GM21423 (cell line): Measurements from ENCODE around the gene CCL14.
"Not testable (repeated sequence)": the region's sequence is repeated elsewhere in the genome, so short reads cannot be mapped to it uniquely, and the experiment has no call there.

Source experiments
- ATAC-seq: cut with Tn5 transposase; IDR thresholded peaks from one replicate; pipeline ENCODE4 v1.9.1; 2021; ENCODE audit warnings: mild to moderate bottlenecking, moderate library complexity; ENCODE audit not compliant: unreplicated experiment

Gene CCL14

GRCh38 chr17:35986643-35987042 lies at the start of gene CCL14:
Gene CCL14 (minus strand): TSS chr17:35986729. CDS start chr17:35986649, 80 bp downstream.
- no peak for ATAC-seq

GRCh38 chr17:36036235-36036634 lies 49.7 kb upstream of the CCL14 start:
- no peak for ATAC-seq

GRCh38 chr17:36034127-36034526 lies 47.6 kb upstream of the CCL14 start:
- no peak for ATAC-seq

GRCh38 chr17:36030956-36031355 lies 44.4 kb upstream of the CCL14 start:
- no peak for ATAC-seq

- ATAC-seq = no peak
Measured at GRCh38 chr17:36027761-36028160, 41.2 kb upstream of the CCL14 start.

GRCh38 chr17:36024106-36024869 lies 37.8 kb upstream of the CCL14 start:
- ATAC-seq = no peak

GRCh38 chr17:36019423-36019822 lies 32.9 kb upstream of the CCL14 start:
- no peak for ATAC-seq

GRCh38 chr17:36017799-36018198 lies 31.3 kb upstream of the CCL14 start, which contains the start of gene CCL23:
Gene CCL23 (minus strand): TSS chr17:36017972. CDS start chr17:36017897, 75 bp downstream.
- no peak for ATAC-seq

- ATAC-seq = no peak
Measured at GRCh38 chr17:36016555-36016954, 30.0 kb upstream of the CCL14 start.

- not testable (repeated sequence) for ATAC-seq
Measured at GRCh38 chr17:36015895-36016294, 29.4 kb upstream of the CCL14 start.

GRCh38 chr17:36014946-36015345 lies 28.4 kb upstream of the CCL14 start:
- ATAC-seq = no peak

- no peak for ATAC-seq
Measured at GRCh38 chr17:36011201-36011600, 24.7 kb upstream of the CCL14 start.

GRCh38 chr17:36008998-36009665 lies 22.6 kb upstream of the CCL14 start:
- ATAC-seq = no peak

- ATAC-seq = no peak
Measured at GRCh38 chr17:36004594-36005108, 18.1 kb upstream of the CCL14 start.

GRCh38 chr17:36002631-36003030 lies 16.1 kb upstream of the CCL14 start:
- no peak for ATAC-seq

GRCh38 chr17:36001862-36002603 lies 15.5 kb upstream of the CCL14 start:
- no peak for ATAC-seq

- no peak for ATAC-seq
Measured at GRCh38 chr17:36001110-36001771, 14.7 kb upstream of the CCL14 start, which contains the start of gene CCL15. Gene CCL15 (minus strand): TSS chr17:36001553. CDS start chr17:36001492, 61 bp downstream.

GRCh38 chr17:36000732-36001109 lies 14.2 kb upstream of the CCL14 start:
- no peak for ATAC-seq

GRCh38 chr17:35998756-35999155 lies 12.2 kb upstream of the CCL14 start:
- ATAC-seq = no peak

- no peak for ATAC-seq
Measured at GRCh38 chr17:35998018-35998545, 11.6 kb upstream of the CCL14 start.
